K562 (cell line): ENCODE data around the gene EPS8.

Experiments used
- BDP1 ChIP-seq: IDR thresholded peaks from 3 replicates; pipeline ENCODE4 v1.6.1; 2011; ENCODE audit not compliant: insufficient read length, insufficient read depth
- CREB3 ChIP-seq: fragments of 450-650 bp; conservative IDR thresholded peaks from 2 replicates; pipeline ENCODE4 v1.6.1; 2016; ENCODE audit warnings: missing genetic modification characterization, low read depth, mild to moderate bottlenecking, missing compliant biosample characterization, moderate library complexity
- CTCF ChIP-seq, 3 experiments: IDR thresholded peaks in 2 of 3; conservative IDR thresholded peaks in 1 of 3; 2 replicates each; pipeline ENCODE4 v1.5.1; 2011 to 2012; ENCODE audit warnings: low read length in 3 of 3, mild to moderate bottlenecking in 3 of 3, control low read depth in 2 of 3, improper control_type of control experiment in 1 of 3, inconsistent platforms in 1 of 3, low read depth in 1 of 3, mixed read lengths in 1 of 3, moderate library complexity in 1 of 3; ENCODE audit not compliant: insufficient read depth in 2 of 3
- FOXJ3 ChIP-seq: sonication (generic); formaldehyde crosslinking; IDR thresholded peaks from 2 replicates; pipeline ENCODE4 v1.4.0; 2020; ENCODE audit warnings: mild to moderate bottlenecking, missing genetic modification reagents
- KAT7 ChIP-seq: sonication (generic); formaldehyde crosslinking; IDR thresholded peaks from 2 replicates; pipeline ENCODE4 v1.8.0; 2022; ENCODE audit warnings: missing genetic modification reagents, mild to moderate bottlenecking, borderline replicate concordance
- NR2F6 ChIP-seq: fragments of 450-650 bp; formaldehyde crosslinking; IDR thresholded peaks from 2 replicates; pipeline ENCODE4 v1.4.0; 2020; ENCODE audit warnings: mild to moderate bottlenecking
- U2AF1 ChIP-seq: fragments of 200-400 bp; formaldehyde crosslinking; optimal IDR thresholded peaks from 2 replicates; pipeline ENCODE3; 2017; ENCODE audit warnings: mild to moderate bottlenecking, low read depth, low read length, moderate library complexity

- TF ChIP-seq FOXJ3 (CRISPR knock-in tag) (no peak), CREB3 (no peak), BDP1 (no peak), NR2F6 (CRISPR knock-in tag) (no peak), U2AF1 (no peak), KAT7 (CRISPR knock-in tag) (no peak), CTCF (IDR thresholded peaks at IDR 0.05 in 2 of 3, conservative IDR thresholded peaks at IDR 0.05 in 1 of 3; ENCODE audit: insufficient read depth in 2 of 3, low read depth in 1 of 3, low read length in 3 of 3) (no peak)
Measured at GRCh38 chr12:15705606-15706005, 83.6 kb downstream of the EPS8 start.
